Measurements from ENCODE around the gene IKZF1.

IKZF1 gene

DNA sequence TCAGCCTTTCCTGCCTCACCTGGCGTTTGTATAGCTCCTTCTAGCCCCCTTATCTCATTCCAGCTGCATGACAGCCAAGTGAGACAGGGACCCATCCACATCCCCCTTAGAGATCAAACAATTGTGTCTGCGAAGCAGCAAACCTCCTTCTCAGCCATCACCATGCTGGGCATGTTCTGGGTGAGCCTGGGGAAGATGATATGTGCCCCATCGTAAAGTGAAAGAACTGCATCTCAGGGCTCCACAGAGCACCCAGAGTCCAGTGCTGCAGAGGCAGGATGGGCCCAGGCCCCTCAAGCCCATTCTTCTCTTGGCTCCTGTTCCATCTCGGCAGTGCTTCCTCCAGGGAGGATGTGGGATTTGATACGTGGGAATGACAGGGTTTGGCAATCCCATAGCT is 102.4 kb downstream of the IKZF1 start:
- DNase-seq (ENCODE audit: low read depth): no peak
- no peak overlapping the region for H3K4me3 ChIP-seq (ENCODE audit: control insufficient read depth, low read depth, low read length)
- no peak for TF ChIP-seq CTCF (conservative IDR thresholded peaks at IDR 0.05; ENCODE audit: control insufficient read depth, insufficient read depth, low read depth, low read length)

DNA sequence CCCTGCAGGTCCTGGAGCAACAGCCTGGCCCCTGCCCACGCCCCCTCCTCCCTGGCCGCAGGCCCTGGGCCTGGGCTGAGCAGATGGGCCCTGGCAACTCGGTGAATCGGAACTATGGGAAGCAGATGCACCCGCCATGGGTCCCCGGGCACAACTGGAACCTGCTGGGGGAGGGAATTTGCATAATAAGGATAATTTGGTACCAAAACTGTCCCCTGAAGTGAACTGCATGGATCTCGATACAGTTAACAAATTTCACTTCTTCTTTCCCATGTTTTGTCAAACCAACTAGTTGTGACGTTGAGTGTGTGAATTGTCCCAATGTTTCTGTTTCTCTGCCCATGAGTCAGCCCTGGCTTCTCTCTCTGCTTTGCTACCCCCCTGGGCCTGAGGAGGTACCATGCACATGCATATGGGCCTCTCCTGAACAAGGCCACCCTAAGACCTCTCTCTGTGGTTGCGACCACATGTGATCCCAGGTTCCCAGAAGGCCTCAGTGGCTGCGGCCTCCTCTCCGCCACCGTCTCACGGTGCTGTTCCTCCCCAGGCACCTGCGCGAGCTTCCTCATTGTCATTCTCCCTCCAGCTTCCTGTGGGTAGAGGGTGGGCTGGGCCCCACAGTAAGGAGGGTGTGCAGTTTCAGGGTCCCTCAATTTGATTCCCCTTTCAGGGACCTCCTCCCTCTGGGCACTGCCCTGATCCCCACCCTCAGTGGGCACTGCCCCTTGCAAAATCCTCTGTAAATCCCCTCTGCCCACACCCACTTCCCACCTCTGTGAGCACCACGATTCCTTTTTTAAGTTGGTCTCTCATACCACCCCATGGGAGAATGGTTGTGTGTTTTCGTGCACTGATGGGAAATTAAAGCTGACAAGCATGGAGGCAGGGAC is 105.6 kb downstream of the IKZF1 start:
- DNase-seq (ENCODE audit: low read depth): no peak
- no peak for TF ChIP-seq CTCF (conservative IDR thresholded peaks at IDR 0.05; ENCODE audit: control insufficient read depth, insufficient read depth, low read depth, low read length)
- H3K4me3 ChIP-seq (ENCODE audit: control insufficient read depth, low read depth, low read length): no peak overlapping the region

DNA sequence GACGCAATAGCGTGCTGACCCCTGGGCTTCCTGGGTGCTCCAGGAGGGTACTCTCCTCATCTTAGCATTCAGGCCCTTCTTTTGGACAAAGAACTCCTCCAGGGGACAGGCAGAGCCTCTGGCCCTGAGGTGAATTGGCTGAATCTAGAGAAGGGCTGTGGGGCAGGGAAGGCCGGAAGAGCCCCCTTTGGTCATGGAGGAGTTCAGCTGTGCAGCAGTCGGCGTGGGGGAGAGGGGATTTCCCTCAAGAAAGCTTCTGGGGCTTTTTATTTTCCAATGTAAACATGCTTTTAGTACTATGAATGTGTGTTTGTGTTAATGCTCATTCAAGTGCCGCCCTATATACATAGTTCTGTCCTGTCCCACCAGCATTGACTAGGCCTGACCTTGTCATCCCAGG is 106.8 kb downstream of the IKZF1 start:
- TF ChIP-seq CTCF (conservative IDR thresholded peaks at IDR 0.05; ENCODE audit: control insufficient read depth, insufficient read depth, low read depth, low read length): no peak
- DNase-seq (ENCODE audit: low read depth): no peak
- H3K4me3 ChIP-seq (ENCODE audit: control insufficient read depth, low read depth, low read length): no peak overlapping the region

DNA sequence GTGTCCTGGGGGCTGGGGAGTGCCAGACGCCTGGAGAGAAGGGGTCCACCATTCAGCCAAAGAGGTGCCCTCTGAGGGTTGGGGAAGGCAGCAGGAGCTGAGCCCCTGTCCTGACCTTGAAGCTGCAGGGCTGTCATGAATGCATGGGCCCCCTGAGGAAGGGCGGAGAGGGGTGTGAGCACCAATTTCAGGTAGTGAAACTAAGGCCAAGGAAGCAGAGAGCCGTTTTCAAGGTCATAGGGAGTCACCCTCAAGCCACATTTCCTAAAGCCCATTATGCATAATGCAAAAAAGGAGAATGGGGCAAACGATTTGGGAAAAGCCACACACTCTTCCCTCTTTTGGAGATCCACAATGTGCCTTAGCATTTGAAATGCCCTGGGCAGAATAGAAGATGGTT is 108.5 kb downstream of the IKZF1 start:
- no peak overlapping the region for H3K4me3 ChIP-seq (ENCODE audit: control insufficient read depth, low read depth, low read length)
- TF ChIP-seq CTCF (conservative IDR thresholded peaks at IDR 0.05; ENCODE audit: control insufficient read depth, insufficient read depth, low read depth, low read length): no peak
- DNase-seq (ENCODE audit: low read depth): no peak

DNA sequence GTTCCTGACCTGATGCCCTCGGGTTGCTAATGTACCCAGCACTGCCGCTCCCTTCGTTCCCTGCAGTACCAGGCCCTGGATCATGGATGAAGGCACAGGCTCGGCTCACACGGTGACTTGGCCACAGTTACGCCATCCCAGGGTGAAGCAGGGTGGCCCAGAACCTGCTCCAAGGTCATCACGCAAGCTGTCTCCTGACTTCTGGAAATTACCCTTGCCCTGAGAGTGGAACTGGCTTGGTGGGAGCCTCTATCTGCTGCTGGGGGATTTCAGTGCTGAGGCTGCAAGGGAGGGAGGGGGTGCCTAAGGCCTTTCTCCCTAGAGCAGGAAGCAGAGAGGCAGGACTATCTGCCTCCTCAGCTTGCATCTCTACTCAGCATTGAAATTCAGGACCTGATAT is 109.0 kb downstream of the IKZF1 start:
- no peak overlapping the region for H3K4me3 ChIP-seq (ENCODE audit: control insufficient read depth, low read depth, low read length)
- no peak for TF ChIP-seq CTCF (conservative IDR thresholded peaks at IDR 0.05; ENCODE audit: control insufficient read depth, insufficient read depth, low read depth, low read length)
- DNase-seq (ENCODE audit: low read depth): no peak

DNA sequence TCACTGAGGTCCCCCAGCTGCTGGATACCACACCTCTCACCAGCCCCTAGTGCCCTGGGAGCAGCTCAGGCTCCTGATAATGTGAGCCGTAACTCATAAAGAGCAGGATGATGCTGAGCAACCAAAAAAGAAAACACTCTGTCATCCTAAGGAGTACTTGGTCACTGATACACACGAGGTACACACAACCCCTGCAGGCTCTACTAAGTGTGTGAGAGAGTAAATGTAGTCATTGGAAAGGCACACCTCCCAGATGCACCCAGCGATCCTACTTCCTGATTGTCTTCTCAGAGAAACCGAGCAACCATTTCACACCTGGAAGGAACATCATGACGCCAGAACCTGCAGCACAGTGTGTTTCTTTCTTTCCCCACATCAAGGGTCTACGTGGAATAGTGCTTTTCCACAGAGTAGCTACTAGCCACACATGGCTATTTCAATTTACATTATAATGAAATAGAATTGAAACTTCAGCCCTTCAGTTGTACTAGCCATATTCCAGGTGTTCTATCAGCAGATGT is 111.4 kb downstream of the IKZF1 start:
- no peak overlapping the region for H3K4me3 ChIP-seq (ENCODE audit: control insufficient read depth, low read depth, low read length)
- no peak for DNase-seq (ENCODE audit: low read depth)
- no peak for TF ChIP-seq CTCF (conservative IDR thresholded peaks at IDR 0.05; ENCODE audit: control insufficient read depth, insufficient read depth, low read depth, low read length)
